Dendritic cell treated with granulocyte-macrophage colony-stimulating factor and Interleukin-4, amounts not matched to agents 40 ng/mL and 50 ng/mL, for 4 days (primary cell): ENCODE data around the gene RAB35.
A peak's percentile ranks its signal among the peaks of the same experiment; 100 is the strongest.

ENCODE experiments used
- H3K27ac Mint-ChIP-seq: one replicate; pipeline ENCODE4 v1.8.0; 2022; ENCODE audit warnings: mild to moderate bottlenecking, mixed read lengths
- H3K27me3 Mint-ChIP-seq: one replicate; pipeline ENCODE4 v1.8.0; 2022; ENCODE audit warnings: mild to moderate bottlenecking, mixed read lengths
- H3K36me3 Mint-ChIP-seq: one replicate; pipeline ENCODE4 v1.8.0; 2022; ENCODE audit warnings: low read depth, mixed read lengths
- H3K4me1 Mint-ChIP-seq: one replicate; pipeline ENCODE4 v1.8.0; 2022; ENCODE audit warnings: low read depth, mixed read lengths
- H3K4me3 Mint-ChIP-seq: one replicate; pipeline ENCODE4 v1.8.0; 2022; ENCODE audit warnings: mild to moderate bottlenecking, moderate library complexity, mixed read lengths
- H3K9me3 Mint-ChIP-seq: one replicate; pipeline ENCODE4 v1.8.0; 2022; ENCODE audit warnings: mixed read lengths
- intact Hi-C: fragments of 100-400 bp; cut with micrococcal nuclease; formaldehyde crosslinking; loops from one replicate; pipeline ENCODE4 v1.15.0; 2022

The RAB35 gene

DNA sequence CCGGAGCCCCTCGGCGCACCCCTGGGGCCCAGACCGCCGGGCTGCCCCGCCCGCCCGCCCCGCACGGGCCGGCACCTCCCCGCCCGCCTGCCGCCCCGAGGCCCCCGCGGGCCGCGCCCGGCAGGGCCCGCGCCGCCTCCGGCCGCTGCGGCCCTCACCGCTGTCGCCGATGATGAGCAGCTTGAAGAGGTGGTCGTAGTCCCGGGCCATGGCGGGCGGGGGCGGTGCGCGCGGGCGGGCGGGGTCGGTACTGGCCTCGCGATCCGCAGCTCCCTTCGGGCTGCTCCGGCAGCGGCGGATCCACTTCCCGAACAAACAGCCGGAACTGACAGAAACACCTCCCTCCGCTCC lies at the start of gene RAB35:
TSS of gene RAB35 (minus strand) at position 313 of the 351 bp plus-strand sequence. CDS start at position 210, 103 bp downstream.
- H3K27me3 Mint-ChIP-seq = no peaks in the 10 kb centered on the region
- intact Hi-C loops = no loop called here
- peaks cover 82% of the 10 kb centered on the region for H3K4me1 Mint-ChIP-seq

GRCh38 chr12:120164293-120164692 lies 47.7 kb upstream of the RAB35 start:
- Mint-ChIP-seq H3K27me3 (no peaks in the 10 kb centered on the region), H3K36me3 (peaks cover 92% of the 10 kb centered on the region), H3K27ac (no peak overlapping the region), H3K9me3 (no peaks in the 10 kb centered on the region), H3K4me1 (no peaks in the 10 kb centered on the region), H3K4me3 (no peak overlapping the region)
- intact Hi-C loops = no loop called here

More for the DNA sequence above, at the start of gene RAB35:
- H3K4me3 Mint-ChIP-seq = peak within 1 kb of the TSS; percentile 99
- H3K9me3 Mint-ChIP-seq = no peaks in the 10 kb centered on the region
- H3K36me3 Mint-ChIP-seq = peaks cover 68% of the 10 kb centered on the region
- H3K27ac Mint-ChIP-seq = peak within 1 kb of the TSS; percentile 83

- H3K36me3 Mint-ChIP-seq = peaks cover 92% of the 10 kb centered on the region
- no peaks in the 10 kb centered on the region for H3K9me3 Mint-ChIP-seq
- H3K27ac Mint-ChIP-seq = no peak overlapping the region
- H3K27me3 Mint-ChIP-seq = no peaks in the 10 kb centered on the region
- intact Hi-C loops = no loop called here
- no peaks in the 10 kb centered on the region for H3K4me1 Mint-ChIP-seq
- H3K4me3 Mint-ChIP-seq = no peak overlapping the region
Measured at GRCh38 chr12:120162763-120163162, 46.2 kb upstream of the RAB35 start.

DNA sequence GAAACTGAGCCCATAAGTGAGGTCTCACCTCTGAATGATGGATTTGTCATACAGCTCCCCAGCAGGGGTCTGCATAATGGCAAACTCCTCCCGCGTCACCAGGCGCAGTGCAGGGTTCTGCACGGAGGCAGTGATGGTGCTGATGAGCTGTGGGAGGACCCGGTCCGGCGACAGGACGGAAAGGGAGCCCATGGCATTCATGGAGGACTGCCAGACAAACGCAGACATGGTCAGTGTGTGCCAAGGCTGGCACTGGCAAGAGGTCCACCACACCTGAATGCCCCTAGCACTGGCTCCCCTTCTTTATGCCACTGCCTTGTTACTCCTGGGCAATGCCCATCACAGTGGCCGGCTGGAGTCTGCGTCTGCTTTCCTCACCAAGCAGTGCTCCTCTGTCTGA lies 45.3 kb upstream of the RAB35 start:
- Mint-ChIP-seq H3K4me1 (no peaks in the 10 kb centered on the region), H3K27ac (no peak overlapping the region), H3K27me3 (no peaks in the 10 kb centered on the region), H3K9me3 (no peaks in the 10 kb centered on the region), H3K4me3 (no peak overlapping the region), H3K36me3 (peaks cover 96% of the 10 kb centered on the region)
- intact Hi-C loops = no loop called here

DNA sequence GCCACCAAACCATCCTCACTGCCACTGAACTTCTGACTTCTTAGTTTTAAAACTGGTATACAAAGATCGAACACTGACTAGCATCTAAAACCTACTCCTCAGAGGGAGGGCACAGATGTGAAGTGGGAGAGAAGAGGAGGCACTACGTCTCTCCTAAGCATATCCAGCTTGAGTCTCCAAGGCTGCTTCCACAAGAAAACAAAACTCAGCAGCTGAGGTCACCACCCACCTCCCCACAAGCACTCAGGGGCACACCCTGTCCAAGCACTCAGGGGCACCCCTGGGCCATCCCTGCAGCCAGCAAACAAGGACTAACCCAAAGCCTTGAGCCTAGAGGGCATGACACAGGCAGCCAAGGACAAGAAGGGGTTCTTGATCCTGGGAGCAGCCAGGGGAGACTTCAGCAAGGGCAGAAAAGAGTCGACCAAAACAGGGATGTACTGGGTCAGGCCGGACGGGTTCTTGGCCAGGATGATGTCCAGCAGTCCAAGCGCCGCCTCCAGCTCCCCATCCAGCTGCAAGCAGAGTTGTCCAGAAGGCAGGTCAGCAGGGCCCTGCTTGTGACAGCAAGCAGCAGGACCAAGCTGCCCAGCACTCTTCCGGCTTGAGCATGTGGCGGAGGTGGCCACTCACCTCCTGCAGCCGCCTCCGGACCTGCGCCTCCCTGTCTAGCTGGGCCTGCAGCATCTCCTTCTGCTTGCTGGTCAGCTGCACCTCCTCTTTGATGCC lies 43.1 kb upstream of the RAB35 start:
- no peaks in the 10 kb centered on the region for H3K9me3 Mint-ChIP-seq
- H3K27ac Mint-ChIP-seq = no peak overlapping the region
- H3K27me3 Mint-ChIP-seq = no peaks in the 10 kb centered on the region
- intact Hi-C loops = no loop called here
- no peak overlapping the region for H3K4me3 Mint-ChIP-seq
- H3K36me3 Mint-ChIP-seq = peaks cover 100% of the 10 kb centered on the region
- no peaks in the 10 kb centered on the region for H3K4me1 Mint-ChIP-seq

GRCh38 chr12:120158351-120158750 lies 41.8 kb upstream of the RAB35 start:
- H3K27ac Mint-ChIP-seq = no peak overlapping the region
- H3K9me3 Mint-ChIP-seq = no peaks in the 10 kb centered on the region
- no peak overlapping the region for H3K4me3 Mint-ChIP-seq
- H3K27me3 Mint-ChIP-seq = no peaks in the 10 kb centered on the region
- H3K36me3 Mint-ChIP-seq = peaks cover 100% of the 10 kb centered on the region
- intact Hi-C loops = no loop called here
- no peaks in the 10 kb centered on the region for H3K4me1 Mint-ChIP-seq

- Mint-ChIP-seq H3K4me1 (no peaks in the 10 kb centered on the region), H3K4me3 (no peak overlapping the region), H3K36me3 (peaks cover 99% of the 10 kb centered on the region), H3K27ac (no peak overlapping the region), H3K27me3 (no peaks in the 10 kb centered on the region), H3K9me3 (no peaks in the 10 kb centered on the region)
- intact Hi-C loops = no loop called here
Measured at GRCh38 chr12:120157678-120158077, 41.1 kb upstream of the RAB35 start.

DNA sequence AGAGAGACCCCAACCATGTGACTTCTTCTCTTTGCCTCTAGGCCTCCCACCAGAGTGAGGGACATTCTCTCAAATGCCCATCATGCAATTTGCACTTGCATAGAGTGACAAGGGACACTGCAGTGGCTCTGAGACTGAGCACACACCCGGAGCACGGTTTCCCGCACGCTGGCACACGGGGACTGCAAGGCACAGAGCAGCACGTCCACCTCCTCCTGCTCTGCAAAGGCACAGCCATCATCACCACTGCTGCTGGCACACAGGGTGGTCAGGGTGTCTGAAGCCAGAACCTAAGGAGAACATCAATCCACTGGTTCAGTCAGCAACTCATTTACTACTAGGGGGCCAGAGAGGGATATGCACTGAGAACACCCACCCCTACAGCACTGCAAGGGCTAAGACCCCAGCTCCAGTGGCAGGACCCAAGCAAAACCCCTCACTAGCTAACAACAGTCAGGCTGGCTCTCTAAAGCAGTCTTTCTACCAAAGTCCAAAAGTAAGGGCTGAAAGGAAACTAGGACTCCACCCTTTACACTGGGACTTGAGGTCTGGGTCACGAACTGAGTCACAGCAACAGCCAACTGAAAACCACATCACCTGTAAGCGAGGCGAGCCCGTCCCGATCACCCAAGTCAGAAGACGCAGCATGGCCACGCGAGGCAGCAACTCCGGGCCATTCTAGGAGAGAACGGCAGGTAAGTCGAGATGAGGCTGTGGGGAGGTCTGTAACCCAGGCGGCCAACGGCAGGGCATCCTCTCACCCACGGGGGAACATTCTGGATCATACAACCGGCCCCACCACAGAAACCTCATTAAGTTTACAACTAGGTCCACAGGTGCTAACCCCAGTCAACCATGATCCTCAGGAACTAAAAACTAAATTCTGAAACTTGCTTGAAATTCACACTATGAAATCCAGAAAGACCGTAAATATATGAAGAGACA lies 40.0 kb upstream of the RAB35 start:
- Mint-ChIP-seq H3K9me3 (no peaks in the 10 kb centered on the region), H3K36me3 (peaks cover 96% of the 10 kb centered on the region), H3K4me3 (no peak overlapping the region), H3K27ac (no peak overlapping the region), H3K4me1 (no peaks in the 10 kb centered on the region), H3K27me3 (no peaks in the 10 kb centered on the region)
- intact Hi-C loops = no loop called here

GRCh38 chr12:120155072-120155471 lies 38.5 kb upstream of the RAB35 start:
- H3K36me3 Mint-ChIP-seq = peaks cover 96% of the 10 kb centered on the region
- H3K27ac Mint-ChIP-seq = no peak overlapping the region
- intact Hi-C loops = no loop called here
- H3K9me3 Mint-ChIP-seq = no peaks in the 10 kb centered on the region
- H3K4me3 Mint-ChIP-seq = no peak overlapping the region
- H3K4me1 Mint-ChIP-seq = no peaks in the 10 kb centered on the region
- H3K27me3 Mint-ChIP-seq = no peaks in the 10 kb centered on the region

GRCh38 chr12:120150919-120151525 lies 34.5 kb upstream of the RAB35 start:
- H3K36me3 Mint-ChIP-seq = peaks cover 95% of the 10 kb centered on the region
- H3K27me3 Mint-ChIP-seq = no peaks in the 10 kb centered on the region
- H3K4me3 Mint-ChIP-seq = no peak overlapping the region
- no peaks in the 10 kb centered on the region for H3K9me3 Mint-ChIP-seq
- H3K4me1 Mint-ChIP-seq = no peaks in the 10 kb centered on the region
- no peak overlapping the region for H3K27ac Mint-ChIP-seq
- intact Hi-C loops = no loop called here

DNA sequence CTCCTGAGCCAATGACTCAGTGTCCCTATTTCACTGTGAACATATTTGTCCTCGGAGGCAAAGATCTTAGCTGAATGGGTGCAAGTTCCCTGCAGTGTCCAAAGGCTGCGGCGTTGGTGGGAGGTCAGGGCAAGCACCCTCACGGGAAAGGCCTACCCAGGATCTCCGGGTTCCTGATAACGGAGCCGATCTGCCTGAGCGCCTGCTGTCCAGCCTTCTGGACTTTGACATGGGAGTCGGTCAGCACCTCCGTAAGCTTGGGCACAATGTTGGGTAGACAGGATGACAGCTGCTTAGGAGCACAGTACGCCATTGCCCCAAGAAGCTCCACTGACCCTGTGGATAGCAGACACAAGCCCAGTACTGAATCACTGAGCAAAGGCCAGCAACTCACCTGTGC lies 31.5 kb upstream of the RAB35 start:
- Mint-ChIP-seq H3K9me3 (no peaks in the 10 kb centered on the region), H3K27ac (no peak overlapping the region), H3K4me3 (no peak overlapping the region), H3K27me3 (no peaks in the 10 kb centered on the region), H3K4me1 (no peaks in the 10 kb centered on the region), H3K36me3 (peaks cover 95% of the 10 kb centered on the region)
- intact Hi-C loops = no loop called here

DNA sequence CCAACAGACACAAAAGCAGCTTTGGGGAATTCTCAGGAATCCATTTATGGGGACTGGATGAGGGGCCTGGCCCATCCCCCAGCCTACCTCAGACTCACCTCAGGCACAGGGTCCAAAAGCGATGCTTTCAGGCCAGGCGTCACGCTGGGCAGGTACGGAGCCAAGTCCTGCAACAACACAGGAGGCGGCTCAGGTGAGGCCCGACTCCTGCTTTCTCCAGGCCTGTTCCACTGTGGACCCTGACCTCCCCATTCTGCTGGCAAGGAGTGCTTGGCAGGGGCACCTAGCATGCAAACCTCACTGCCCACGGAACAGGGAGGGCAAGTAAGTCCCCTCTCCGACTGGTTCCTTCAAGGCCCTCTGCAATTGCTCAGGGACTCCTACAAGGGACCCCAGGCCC lies 28.6 kb upstream of the RAB35 start:
- H3K9me3 Mint-ChIP-seq = no peaks in the 10 kb centered on the region
- no peak overlapping the region for H3K4me3 Mint-ChIP-seq
- H3K27me3 Mint-ChIP-seq = no peaks in the 10 kb centered on the region
- no peak overlapping the region for H3K27ac Mint-ChIP-seq
- no peaks in the 10 kb centered on the region for H3K4me1 Mint-ChIP-seq
- peaks cover 99% of the 10 kb centered on the region for H3K36me3 Mint-ChIP-seq
- intact Hi-C loops = no loop called here

GRCh38 chr12:120144215-120144614 lies 27.7 kb upstream of the RAB35 start:
- Mint-ChIP-seq H3K4me3 (no peak overlapping the region), H3K36me3 (peaks cover 99% of the 10 kb centered on the region), H3K9me3 (no peaks in the 10 kb centered on the region), H3K27ac (no peak overlapping the region), H3K27me3 (no peaks in the 10 kb centered on the region), H3K4me1 (no peaks in the 10 kb centered on the region)
- intact Hi-C loops = no loop called here

- H3K4me3 Mint-ChIP-seq = no peak overlapping the region
- H3K36me3 Mint-ChIP-seq = peaks cover 99% of the 10 kb centered on the region
- H3K9me3 Mint-ChIP-seq = no peaks in the 10 kb centered on the region
- H3K4me1 Mint-ChIP-seq = no peaks in the 10 kb centered on the region
- intact Hi-C loops = no loop called here
- no peak overlapping the region for H3K27ac Mint-ChIP-seq
- no peaks in the 10 kb centered on the region for H3K27me3 Mint-ChIP-seq
Measured at GRCh38 chr12:120142231-120142877, 25.8 kb upstream of the RAB35 start.
